GM21367 (cell line): ENCODE measurements around the gene OLIG2.

Experiments
- ATAC-seq: cut with Tn5 transposase; IDR thresholded peaks from one replicate; pipeline ENCODE4 v1.9.1; 2021; ENCODE audit not compliant: unreplicated experiment

Gene OLIG2

GRCh38 chr21:33032434-33033047 is 6.8 kb downstream of the OLIG2 start:
- ATAC-seq, result no peak

- no peak for ATAC-seq
Measured at GRCh38 chr21:33033094-33033951, 7.6 kb downstream of the OLIG2 start.

- no peak for ATAC-seq
Measured at GRCh38 chr21:33033961-33034413, 8.3 kb downstream of the OLIG2 start.

- no peak for ATAC-seq
Measured at GRCh38 chr21:33035147-33035546, 9.4 kb downstream of the OLIG2 start.

- ATAC-seq, result no peak
Measured at GRCh38 chr21:33036430-33037162, 10.9 kb downstream of the OLIG2 start.

GRCh38 chr21:33037501-33037900 is 11.8 kb downstream of the OLIG2 start:
- no peak for ATAC-seq

GRCh38 chr21:33039536-33039935 is 13.8 kb downstream of the OLIG2 start:
- no peak for ATAC-seq

GRCh38 chr21:33040215-33040614 is 14.5 kb downstream of the OLIG2 start:
- no peak for ATAC-seq

- no peak for ATAC-seq
Measured at GRCh38 chr21:33041981-33042380, 16.2 kb downstream of the OLIG2 start.

- ATAC-seq, result no peak
Measured at GRCh38 chr21:33042812-33043211, 17.1 kb downstream of the OLIG2 start.

- ATAC-seq, result no peak
Measured at GRCh38 chr21:33046455-33046854, 20.7 kb downstream of the OLIG2 start.

- no peak for ATAC-seq
Measured at GRCh38 chr21:33047231-33047630, 21.5 kb downstream of the OLIG2 start.

- ATAC-seq, result no peak
Measured at GRCh38 chr21:33051925-33052324, 26.2 kb downstream of the OLIG2 start.

GRCh38 chr21:33053951-33054350 is 28.2 kb downstream of the OLIG2 start:
- ATAC-seq, result no peak

GRCh38 chr21:33055991-33056390 is 30.3 kb downstream of the OLIG2 start:
- ATAC-seq, result no peak

GRCh38 chr21:33057385-33057940 is 31.7 kb downstream of the OLIG2 start:
- no peak for ATAC-seq

GRCh38 chr21:33058527-33058926 is 32.8 kb downstream of the OLIG2 start:
- no peak for ATAC-seq

- no peak for ATAC-seq
Measured at GRCh38 chr21:33058957-33059356, 33.2 kb downstream of the OLIG2 start.

GRCh38 chr21:33059380-33059841 is 33.7 kb downstream of the OLIG2 start:
- no peak for ATAC-seq

- ATAC-seq, result no peak
Measured at GRCh38 chr21:33061233-33061632, 35.5 kb downstream of the OLIG2 start.

- no peak for ATAC-seq
Measured at GRCh38 chr21:33063375-33063883, 37.7 kb downstream of the OLIG2 start.
